ENCODE results near the gene FARS2. TPM values are rescaled to one million over a fixed set of nuclear protein-coding genes. Genes with fewer than 3 reads are reported as not detected.

The FARS2 gene
- total RNA-seq, 2 experiments from 2014 or later, result 13.8 to 14.3 TPM

GRCh38 chr6:5328800-5329199, 67.5 kb downstream of the FARS2 start:
- Histone ChIP-seq H3K79me2 (ENCODE audit: insufficient read depth, low read depth, low read length) (no peaks in the 10 kb centered on the region), H3K27ac (ENCODE audit: low read depth, low read length, poor library complexity, severe bottlenecking) (no peak overlapping the region), H3K4me3 (ENCODE audit: low read depth, low read length, poor library complexity, severe bottlenecking) (no peak overlapping the region), H3K9me2 (ENCODE audit: insufficient read depth, low read length) (no peaks in the 10 kb centered on the region), H4K20me1 (ENCODE audit: insufficient read depth, low read length) (peaks cover 8% of the 10 kb centered on the region), H3K4me2 (ENCODE audit: low read length) (no peak overlapping the region), H3K4me1 (ENCODE audit: insufficient read depth, low read length, poor library complexity, severe bottlenecking) (no peaks in the 10 kb centered on the region), H3K9me3 (ENCODE audit: low read length) (peaks cover 12% of the 10 kb centered on the region; the same call in 1 of the 2 replicates), H2AFZ (ENCODE audit: low read length) (no peak overlapping the region), H3K36me3 (ENCODE audit: insufficient read depth, low read length) (peaks cover 12% of the 10 kb centered on the region)
- POLR2A ChIA-PET, result no interaction called here
- CTCF ChIA-PET (ENCODE audit: unreplicated experiment), result no interaction called here
- DNase-seq (ENCODE audit: low spot score), result no peak
- no TSS peak for BruUV-seq (replicated peaks)
- no peak for TF ChIP-seq EZH2phosphoT487 (IDR thresholded peaks at IDR 0.05; ENCODE audit: borderline replicate concordance, low read depth, low read length)
- TF ChIP-seq, protein P1, sequence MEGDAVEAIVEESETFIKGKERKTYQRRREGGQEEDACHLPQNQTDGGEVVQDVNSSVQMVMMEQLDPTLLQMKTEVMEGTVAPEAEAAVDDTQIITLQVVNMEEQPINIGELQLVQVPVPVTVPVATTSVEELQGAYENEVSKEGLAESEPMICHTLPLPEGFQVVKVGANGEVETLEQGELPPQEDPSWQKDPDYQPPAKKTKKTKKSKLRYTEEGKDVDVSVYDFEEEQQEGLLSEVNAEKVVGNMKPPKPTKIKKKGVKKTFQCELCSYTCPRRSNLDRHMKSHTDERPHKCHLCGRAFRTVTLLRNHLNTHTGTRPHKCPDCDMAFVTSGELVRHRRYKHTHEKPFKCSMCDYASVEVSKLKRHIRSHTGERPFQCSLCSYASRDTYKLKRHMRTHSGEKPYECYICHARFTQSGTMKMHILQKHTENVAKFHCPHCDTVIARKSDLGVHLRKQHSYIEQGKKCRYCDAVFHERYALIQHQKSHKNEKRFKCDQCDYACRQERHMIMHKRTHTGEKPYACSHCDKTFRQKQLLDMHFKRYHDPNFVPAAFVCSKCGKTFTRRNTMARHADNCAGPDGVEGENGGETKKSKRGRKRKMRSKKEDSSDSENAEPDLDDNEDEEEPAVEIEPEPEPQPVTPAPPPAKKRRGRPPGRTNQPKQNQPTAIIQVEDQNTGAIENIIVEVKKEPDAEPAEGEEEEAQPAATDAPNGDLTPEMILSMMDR (conservative IDR thresholded peaks at IDR 0.05; ENCODE audit: low read length), result no peak
- intact Hi-C loops (cut with micrococcal nuclease; ENCODE audit: unreplicated experiment), result no loop called here

GRCh38 chr6:5331845-5332442, 70.6 kb downstream of the FARS2 start:
- Histone ChIP-seq H3K79me2 (ENCODE audit: insufficient read depth, low read depth, low read length) (no peaks in the 10 kb centered on the region), H3K4me2 (ENCODE audit: low read length) (no peak overlapping the region), H2AFZ (ENCODE audit: low read length) (no peak overlapping the region), H3K36me3 (ENCODE audit: insufficient read depth, low read length) (no peaks in the 10 kb centered on the region), H3K9me3 (ENCODE audit: low read length) (no peaks in the 10 kb centered on the region), H3K9me2 (ENCODE audit: insufficient read depth, low read length) (no peaks in the 10 kb centered on the region), H3K27ac (ENCODE audit: low read depth, low read length, poor library complexity, severe bottlenecking) (no peak overlapping the region), H3K4me3 (ENCODE audit: low read depth, low read length, poor library complexity, severe bottlenecking) (no peak overlapping the region), H4K20me1 (ENCODE audit: insufficient read depth, low read length) (peaks cover 15% of the 10 kb centered on the region), H3K4me1 (ENCODE audit: insufficient read depth, low read length, poor library complexity, severe bottlenecking) (no peaks in the 10 kb centered on the region)
- ChIA-PET CTCF (ENCODE audit: unreplicated experiment) (no interaction called here), POLR2A (interaction anchor here (0.6 kb wide), 1 partner anchor 144 kb away, joined by 3 read pairs; no protein-coding TSS in a partner anchor)
- intact Hi-C loops (cut with micrococcal nuclease; ENCODE audit: unreplicated experiment), result no loop called here
- DNase-seq (ENCODE audit: low spot score), result no peak
- no peak for TF ChIP-seq EZH2phosphoT487 (IDR thresholded peaks at IDR 0.05; ENCODE audit: borderline replicate concordance, low read depth, low read length)
- TF ChIP-seq, protein P1 (conservative IDR thresholded peaks at IDR 0.05; ENCODE audit: low read length), result no peak
- no TSS peak for BruUV-seq (replicated peaks)

DNA sequence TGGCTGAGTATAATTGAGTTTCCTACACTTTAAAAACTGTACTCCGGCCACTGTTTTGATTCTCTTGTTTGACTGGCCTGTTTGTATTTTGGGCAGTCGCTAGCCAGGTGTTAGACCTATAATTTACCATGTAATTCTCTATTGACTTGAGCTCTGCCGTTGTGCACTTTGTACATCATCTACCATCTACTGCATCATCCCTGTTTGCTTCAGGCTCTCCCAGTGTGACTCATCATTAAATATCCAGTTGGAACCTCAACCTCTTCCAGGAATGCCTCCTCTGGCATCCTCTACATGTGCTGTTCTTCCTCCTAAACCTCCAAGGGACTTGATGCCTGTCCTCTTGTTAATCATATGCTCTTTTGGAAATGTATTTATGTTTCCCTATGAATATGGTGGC, 72.3 kb downstream of the FARS2 start:
- no peak for DNase-seq (ENCODE audit: low spot score)
- no peaks in the 10 kb centered on the region for H3K4me1 ChIP-seq (ENCODE audit: insufficient read depth, low read length, poor library complexity, severe bottlenecking)
- H2AFZ ChIP-seq (ENCODE audit: low read length), result no peak overlapping the region
- no peaks in the 10 kb centered on the region for H3K9me3 ChIP-seq (ENCODE audit: low read length)
- no peaks in the 10 kb centered on the region for H3K79me2 ChIP-seq (ENCODE audit: insufficient read depth, low read depth, low read length)
- TF ChIP-seq, protein P1 (conservative IDR thresholded peaks at IDR 0.05; ENCODE audit: low read length), result no peak
- no peak for TF ChIP-seq EZH2phosphoT487 (IDR thresholded peaks at IDR 0.05; ENCODE audit: borderline replicate concordance, low read depth, low read length)
- no peak overlapping the region for H3K27ac ChIP-seq (ENCODE audit: low read depth, low read length, poor library complexity, severe bottlenecking)
- intact Hi-C loops (cut with micrococcal nuclease; ENCODE audit: unreplicated experiment), result no loop called here
- ChIA-PET CTCF (ENCODE audit: unreplicated experiment) (no interaction called here), POLR2A (no interaction called here)
- H4K20me1 ChIP-seq (ENCODE audit: insufficient read depth, low read length), result peaks cover 15% of the 10 kb centered on the region
- no TSS peak for BruUV-seq (replicated peaks)
- H3K9me2 ChIP-seq (ENCODE audit: insufficient read depth, low read length), result no peaks in the 10 kb centered on the region
- no peak overlapping the region for H3K4me2 ChIP-seq (ENCODE audit: low read length)
- no peak overlapping the region for H3K4me3 ChIP-seq (ENCODE audit: low read depth, low read length, poor library complexity, severe bottlenecking)
- no peaks in the 10 kb centered on the region for H3K36me3 ChIP-seq (ENCODE audit: insufficient read depth, low read length)
